PC-9 (cell line): ENCODE data around the gene PXMP2.

Experiments used
- EZH2 ChIP-seq: fragments of 200-600 bp; sonication (generic); IDR thresholded peaks from 2 replicates; pipeline ENCODE4 v1.8.0; 2017; ENCODE audit warnings: antibody characterized with exemption, low read depth
- TF ChIP-seq, protein P1 (sequence below): fragments of 200-600 bp; sonication (generic); conservative IDR thresholded peaks from 2 replicates; pipeline ENCODE4 v1.6.1; 2017; ENCODE audit warnings: mixed run types, antibody characterized with exemption, mild to moderate bottlenecking, moderate library complexity

DNA sequence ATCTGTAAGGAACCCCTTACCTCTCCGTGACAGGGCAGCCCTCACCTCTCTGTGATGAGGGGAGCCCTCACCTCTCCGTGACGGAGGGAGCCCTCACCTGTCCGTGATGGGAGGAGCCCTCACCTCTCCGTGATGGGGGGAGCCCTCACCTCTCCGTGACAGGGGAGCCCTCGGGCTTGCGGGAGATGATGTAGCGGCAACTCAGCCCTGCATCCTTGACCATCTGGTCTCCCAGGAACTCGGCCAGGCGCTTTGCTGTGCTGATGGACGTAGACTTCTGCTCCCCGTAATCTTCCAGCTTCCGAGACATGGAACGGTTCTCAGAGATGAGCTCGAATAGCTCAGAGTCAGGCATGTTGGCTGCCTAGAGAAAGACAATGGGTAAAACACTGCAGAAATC, 28.2 kb upstream of the PXMP2 start:
- TF ChIP-seq, protein P1, sequence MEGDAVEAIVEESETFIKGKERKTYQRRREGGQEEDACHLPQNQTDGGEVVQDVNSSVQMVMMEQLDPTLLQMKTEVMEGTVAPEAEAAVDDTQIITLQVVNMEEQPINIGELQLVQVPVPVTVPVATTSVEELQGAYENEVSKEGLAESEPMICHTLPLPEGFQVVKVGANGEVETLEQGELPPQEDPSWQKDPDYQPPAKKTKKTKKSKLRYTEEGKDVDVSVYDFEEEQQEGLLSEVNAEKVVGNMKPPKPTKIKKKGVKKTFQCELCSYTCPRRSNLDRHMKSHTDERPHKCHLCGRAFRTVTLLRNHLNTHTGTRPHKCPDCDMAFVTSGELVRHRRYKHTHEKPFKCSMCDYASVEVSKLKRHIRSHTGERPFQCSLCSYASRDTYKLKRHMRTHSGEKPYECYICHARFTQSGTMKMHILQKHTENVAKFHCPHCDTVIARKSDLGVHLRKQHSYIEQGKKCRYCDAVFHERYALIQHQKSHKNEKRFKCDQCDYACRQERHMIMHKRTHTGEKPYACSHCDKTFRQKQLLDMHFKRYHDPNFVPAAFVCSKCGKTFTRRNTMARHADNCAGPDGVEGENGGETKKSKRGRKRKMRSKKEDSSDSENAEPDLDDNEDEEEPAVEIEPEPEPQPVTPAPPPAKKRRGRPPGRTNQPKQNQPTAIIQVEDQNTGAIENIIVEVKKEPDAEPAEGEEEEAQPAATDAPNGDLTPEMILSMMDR: no peak
- TF ChIP-seq EZH2: no peak
